Osteocyte (in vitro differentiated cells): ENCODE results near the gene DCDC2. TPM values are rescaled to one million over a fixed set of nuclear protein-coding genes. Genes with fewer than 3 reads are reported as not detected.
"Not testable (repeated sequence)": the region's sequence is repeated elsewhere in the genome, so short reads cannot be mapped to it uniquely, and the experiment has no call there.

Experiments
- DNase-seq: peaks from one replicate; pipeline ENCODE4 v3.0.0; 2021; ENCODE audit warnings: mixed read lengths; ENCODE audit not compliant: unreplicated experiment; ENCODE audit errors: extremely low spot score
- H3K27ac Mint-ChIP-seq: one replicate; pipeline ENCODE4 v1.8.0; 2021; ENCODE audit warnings: mild to moderate bottlenecking, mixed read lengths; ENCODE audit not compliant: unreplicated experiment
- H3K27me3 Mint-ChIP-seq: one replicate; pipeline ENCODE4 v1.8.0; 2021; ENCODE audit warnings: mixed read lengths; ENCODE audit not compliant: unreplicated experiment
- H3K36me3 Mint-ChIP-seq: one replicate; pipeline ENCODE4 v1.8.0; 2021; ENCODE audit warnings: mixed read lengths; ENCODE audit not compliant: unreplicated experiment
- H3K4me1 Mint-ChIP-seq: one replicate; pipeline ENCODE4 v1.8.0; 2021; ENCODE audit warnings: mixed read lengths; ENCODE audit not compliant: unreplicated experiment
- H3K4me3 Mint-ChIP-seq: one replicate; pipeline ENCODE4 v1.8.0; 2021; ENCODE audit warnings: mild to moderate bottlenecking, moderate library complexity, mixed read lengths; ENCODE audit not compliant: unreplicated experiment
- H3K9me3 Mint-ChIP-seq: one replicate; pipeline ENCODE4 v1.8.0; 2021; ENCODE audit warnings: mixed read lengths; ENCODE audit not compliant: unreplicated experiment
- CTCF ChIP-seq: fragments of 200-600 bp; sonication (generic); IDR thresholded peaks from 2 replicates; pipeline ENCODE4 v1.5.0; 2021; ENCODE audit warnings: antibody characterized with exemption, mild to moderate bottlenecking, moderate library complexity
- total RNA-seq: library from RNA; stranded (reverse); gene quantifications from 2 replicates; pipeline ENCODE4 v1.2.1, GENCODE V29; 2021

The DCDC2 gene
- total RNA-seq, 1 donor from 2014 or later = 1.0 TPM

GRCh38 chr6:24374612-24375011 is 16.8 kb upstream of the DCDC2 start:
- no peaks in the 10 kb centered on the region for H3K36me3 Mint-ChIP-seq
- H3K4me3 Mint-ChIP-seq = no peak overlapping the region
- no peak overlapping the region for H3K27ac Mint-ChIP-seq
- peaks cover 26% of the 10 kb centered on the region for H3K27me3 Mint-ChIP-seq
- peaks cover 5% of the 10 kb centered on the region for H3K9me3 Mint-ChIP-seq
- no peak for TF ChIP-seq CTCF
- DNase-seq = no peak
- peaks cover 5% of the 10 kb centered on the region for H3K4me1 Mint-ChIP-seq

- not testable (repeated sequence) for H3K9me3 Mint-ChIP-seq, H3K27ac Mint-ChIP-seq, DNase-seq, H3K4me3 Mint-ChIP-seq, H3K4me1 Mint-ChIP-seq, H3K36me3 Mint-ChIP-seq
- peaks cover 19% of the 10 kb centered on the region for H3K27me3 Mint-ChIP-seq
These were observed 7.3 kb upstream of the DCDC2 start for GRCh38 chr6:24365103-24365633.

GRCh38 chr6:24362363-24362762 is 4.5 kb upstream of the DCDC2 start:
- DNase-seq = not testable (repeated sequence)

GRCh38 chr6:24359640-24360454 is 2.0 kb upstream of the DCDC2 start:
- Mint-ChIP-seq H3K27ac (peak overlapping the region; percentile 69), H3K4me3 (peak overlapping the region; percentile 71), H3K9me3 (no peaks in the 10 kb centered on the region), H3K4me1 (peaks cover 8% of the 10 kb centered on the region), H3K36me3 (no peaks in the 10 kb centered on the region), H3K27me3 (peaks cover 40% of the 10 kb centered on the region)
- peak; percentile 97 for TF ChIP-seq CTCF
- peak; percentile 92 for DNase-seq

More at GRCh38 chr6:24362363-24362762, 4.5 kb upstream of the DCDC2 start:
- not testable (repeated sequence) for H3K27ac Mint-ChIP-seq, H3K4me1 Mint-ChIP-seq, H3K4me3 Mint-ChIP-seq, H3K36me3 Mint-ChIP-seq, H3K9me3 Mint-ChIP-seq
- peaks cover 21% of the 10 kb centered on the region for H3K27me3 Mint-ChIP-seq

GRCh38 chr6:24358219-24358821 is 461 bp upstream of the DCDC2 start:
- Mint-ChIP-seq H3K4me3 (no peak overlapping the region), H3K4me1 (peaks cover 8% of the 10 kb centered on the region), H3K36me3 (no peaks in the 10 kb centered on the region), H3K27ac (no peak overlapping the region), H3K9me3 (no peaks in the 10 kb centered on the region), H3K27me3 (peaks cover 44% of the 10 kb centered on the region)
- no peak for DNase-seq
- TF ChIP-seq CTCF = no peak
